HFF-Myc (cell line): ENCODE measurements around the gene SBNO2.

Source experiments
- DNase-seq: peaks from one replicate; pipeline ENCODE4 v3.0.0-alpha.2; 2011; ENCODE audit warnings: low read depth; ENCODE audit errors: extremely low read depth
- H3K4me3 ChIP-seq: replicated peaks from 2 replicates; pipeline ENCODE4 v1.5.1; 2011; ENCODE audit warnings: low read depth, mild to moderate bottlenecking, control low read depth, low read length
- TF ChIP-seq, protein P1 (sequence below): IDR thresholded peaks from 2 replicates; pipeline ENCODE4 v1.5.1; 2012; ENCODE audit warnings: mild to moderate bottlenecking, low read depth, low read length, control low read depth; ENCODE audit errors: missing control alignments

The SBNO2 gene

DNA sequence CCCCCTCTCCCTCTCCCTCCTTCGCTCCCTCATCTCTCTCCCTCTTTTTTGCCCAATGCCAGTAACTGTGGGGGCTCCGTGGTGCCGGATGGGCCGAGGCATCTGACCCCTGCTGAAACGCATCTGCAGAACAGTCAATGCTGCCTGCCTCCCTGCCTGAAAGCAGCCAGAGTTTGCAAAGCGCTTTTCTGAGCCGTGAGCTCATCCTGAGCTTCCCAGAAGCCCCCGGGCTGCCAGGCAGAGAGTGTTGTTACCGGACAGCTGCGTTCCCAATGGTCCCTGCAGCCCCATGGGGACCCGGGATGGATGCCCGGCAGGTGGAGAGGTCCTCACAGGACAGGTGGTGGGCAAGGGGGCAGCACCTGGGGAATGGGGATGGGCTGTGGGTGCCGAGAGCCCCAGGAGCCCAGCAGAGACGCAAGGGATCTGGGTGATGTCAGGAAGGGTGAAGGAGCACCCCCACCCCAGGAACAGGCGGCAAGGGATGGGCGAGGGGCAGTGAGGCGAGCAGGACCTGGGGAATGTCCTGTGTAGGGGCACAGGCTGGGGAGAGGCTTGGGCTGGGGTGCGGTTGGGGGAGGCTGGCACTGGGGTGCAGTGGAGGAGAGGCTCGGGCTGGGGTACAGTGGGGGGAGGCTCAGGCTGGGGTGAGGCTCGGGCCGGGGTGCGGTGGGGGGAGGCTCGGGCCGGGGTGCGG, 37.3 kb downstream of the SBNO2 start:
- TF ChIP-seq, protein P1, sequence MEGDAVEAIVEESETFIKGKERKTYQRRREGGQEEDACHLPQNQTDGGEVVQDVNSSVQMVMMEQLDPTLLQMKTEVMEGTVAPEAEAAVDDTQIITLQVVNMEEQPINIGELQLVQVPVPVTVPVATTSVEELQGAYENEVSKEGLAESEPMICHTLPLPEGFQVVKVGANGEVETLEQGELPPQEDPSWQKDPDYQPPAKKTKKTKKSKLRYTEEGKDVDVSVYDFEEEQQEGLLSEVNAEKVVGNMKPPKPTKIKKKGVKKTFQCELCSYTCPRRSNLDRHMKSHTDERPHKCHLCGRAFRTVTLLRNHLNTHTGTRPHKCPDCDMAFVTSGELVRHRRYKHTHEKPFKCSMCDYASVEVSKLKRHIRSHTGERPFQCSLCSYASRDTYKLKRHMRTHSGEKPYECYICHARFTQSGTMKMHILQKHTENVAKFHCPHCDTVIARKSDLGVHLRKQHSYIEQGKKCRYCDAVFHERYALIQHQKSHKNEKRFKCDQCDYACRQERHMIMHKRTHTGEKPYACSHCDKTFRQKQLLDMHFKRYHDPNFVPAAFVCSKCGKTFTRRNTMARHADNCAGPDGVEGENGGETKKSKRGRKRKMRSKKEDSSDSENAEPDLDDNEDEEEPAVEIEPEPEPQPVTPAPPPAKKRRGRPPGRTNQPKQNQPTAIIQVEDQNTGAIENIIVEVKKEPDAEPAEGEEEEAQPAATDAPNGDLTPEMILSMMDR, result no peak
- DNase-seq, result no peak
- no peak overlapping the region for H3K4me3 ChIP-seq

DNA sequence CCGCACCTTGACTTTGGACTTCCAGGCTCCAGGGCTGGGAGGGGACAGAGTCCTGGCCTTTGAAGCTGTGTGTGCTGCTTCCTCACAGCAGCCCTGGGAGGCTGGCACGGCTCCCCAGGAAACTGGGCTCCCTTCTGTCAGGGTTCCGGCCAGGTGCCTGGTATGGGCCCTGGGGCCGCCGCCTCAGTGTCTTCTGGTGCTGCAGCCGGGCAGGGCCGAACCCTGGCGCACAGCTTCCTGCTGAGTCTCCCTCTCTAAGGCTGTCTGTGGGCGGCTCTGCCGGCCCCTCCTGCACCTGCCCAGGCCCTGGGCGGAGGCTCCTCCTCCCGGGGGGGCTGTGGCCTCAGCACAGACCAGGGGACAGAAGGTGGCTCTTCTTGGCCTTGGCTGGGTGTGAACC, 37.9 kb downstream of the SBNO2 start:
- TF ChIP-seq, protein P1, result no peak
- no peak overlapping the region for H3K4me3 ChIP-seq
- DNase-seq, result no peak

DNA sequence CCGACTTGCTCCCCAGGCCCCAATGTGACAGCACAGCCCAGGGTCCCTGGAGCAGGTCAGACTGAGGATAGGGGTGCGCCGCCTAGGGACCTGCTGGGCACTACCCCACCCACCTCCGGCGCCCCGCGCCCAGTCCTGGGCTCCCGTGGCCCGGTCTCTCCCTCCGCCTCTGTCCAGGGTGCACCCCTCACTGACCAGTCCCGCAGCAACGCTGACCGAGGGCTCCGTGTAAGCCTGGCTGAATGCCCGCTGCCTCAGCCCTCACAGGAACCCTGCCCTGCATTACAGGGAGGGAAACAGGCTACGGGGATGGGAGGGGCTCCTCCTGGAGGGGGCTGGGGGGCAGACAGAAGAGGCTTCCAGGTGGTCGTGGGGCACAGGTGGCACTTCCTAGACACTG, 38.6 kb downstream of the SBNO2 start:
- TF ChIP-seq, protein P1, result no peak
- no peak for DNase-seq
- no peak overlapping the region for H3K4me3 ChIP-seq

DNA sequence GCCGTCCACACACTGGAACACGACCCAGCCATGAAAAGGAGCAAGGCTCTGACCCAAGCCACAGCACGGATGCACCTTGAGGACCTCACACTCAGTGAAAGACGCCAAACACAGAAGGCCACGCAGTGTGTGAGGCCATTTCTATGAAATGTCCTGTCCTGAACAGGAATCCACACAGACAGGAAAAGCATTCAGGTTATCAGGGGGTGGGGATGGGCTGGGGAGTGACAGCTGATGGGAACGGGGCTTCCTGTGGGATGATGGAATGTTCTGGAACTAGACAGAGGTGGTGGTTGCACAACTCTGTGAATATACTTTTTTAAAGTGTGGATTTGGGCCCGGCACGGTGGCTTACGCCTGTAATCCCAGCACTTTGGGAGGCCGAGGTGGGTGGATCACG, 39.6 kb downstream of the SBNO2 start:
- H3K4me3 ChIP-seq, result no peak overlapping the region
- TF ChIP-seq, protein P1, result no peak
- DNase-seq, result no peak

DNA sequence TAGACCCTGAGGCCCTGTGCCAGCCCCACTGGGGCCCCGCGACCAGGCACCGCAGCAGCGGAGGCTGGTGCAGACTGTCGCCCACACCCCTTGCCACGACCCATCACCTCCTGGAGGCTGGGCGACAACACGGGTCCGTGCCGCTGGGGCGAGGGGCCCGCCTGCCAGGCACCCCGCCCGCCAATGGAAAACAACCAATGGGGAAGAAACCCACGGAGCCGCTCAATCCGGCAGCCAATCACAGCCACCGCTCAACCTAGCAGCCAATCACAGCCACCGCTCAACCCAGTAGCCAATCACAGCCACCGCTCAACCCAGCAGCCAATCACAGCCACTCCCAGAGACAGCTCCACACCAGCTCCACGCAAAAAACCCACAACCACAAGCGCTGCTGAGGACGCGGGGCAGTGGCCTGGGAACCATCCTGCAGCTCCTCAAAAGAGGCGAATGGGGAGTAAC, 40.6 kb downstream of the SBNO2 start:
- DNase-seq, result no peak
- no peak overlapping the region for H3K4me3 ChIP-seq
- TF ChIP-seq, protein P1, result no peak

DNA sequence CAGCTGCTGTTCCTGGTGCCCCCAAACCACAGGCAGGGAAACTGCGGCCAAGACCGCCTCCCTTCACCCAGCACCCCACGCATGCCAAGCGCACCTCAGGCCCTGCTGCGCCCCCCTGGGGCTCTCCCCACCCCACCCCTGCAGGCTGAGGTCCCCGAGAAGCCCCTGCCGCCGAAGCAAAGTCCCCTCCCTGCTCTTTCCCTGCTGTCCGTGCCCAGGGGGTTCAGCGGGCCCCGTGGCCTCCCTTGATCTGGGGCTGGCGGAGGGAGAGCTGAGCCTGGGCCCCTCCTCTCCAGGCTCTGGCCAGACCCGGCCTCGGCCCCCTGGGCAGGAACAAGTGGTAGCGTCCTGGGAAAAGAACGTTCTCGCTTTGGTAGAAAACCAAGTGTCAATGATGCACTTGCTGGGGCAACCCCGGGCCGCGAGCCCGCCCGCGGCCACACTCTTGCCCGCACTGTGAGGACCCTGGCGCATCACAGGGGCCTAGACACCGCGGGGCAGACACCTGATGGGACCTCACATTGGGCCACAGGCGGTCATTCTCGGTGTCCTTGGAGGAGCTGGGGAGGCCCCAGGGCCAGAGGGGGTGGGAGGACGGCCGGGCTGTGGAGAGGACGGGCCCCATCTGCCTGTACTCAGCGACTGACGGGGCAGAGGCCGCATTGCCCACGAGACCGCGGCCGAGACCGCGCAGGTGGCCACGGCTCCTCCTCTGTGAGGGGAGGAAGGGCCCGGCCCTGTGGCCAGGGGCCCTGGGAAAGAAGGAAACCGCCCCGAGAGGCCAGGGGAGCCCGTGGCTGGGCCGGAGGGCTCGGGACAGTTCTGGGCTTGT, 41.3 kb downstream of the SBNO2 start:
- peak overlapping the region; percentile 57 for H3K4me3 ChIP-seq
- TF ChIP-seq, protein P1, result no peak
- no peak for DNase-seq
